Measurements from ENCODE around the gene KCNJ9.
"Not testable (repeated sequence)": the region's sequence is repeated elsewhere in the genome, so short reads cannot be mapped to it uniquely, and the experiment has no call there.

The KCNJ9 gene

GRCh38 chr1:160125746-160126145, 44.4 kb downstream of the KCNJ9 start:
- no peak overlapping the region for H3K14ac ChIP-seq (ENCODE audit: low read length)

GRCh38 chr1:160126342-160126741, 45.0 kb downstream of the KCNJ9 start:
- not testable (repeated sequence) for H3K9ac ChIP-seq (ENCODE audit: low read length); H3K27ac ChIP-seq (ENCODE audit: low read depth, low read length); H3K27me3 ChIP-seq (ENCODE audit: insufficient read depth, low read length); H3K36me3 ChIP-seq (ENCODE audit: control insufficient read depth in 1 of 2, insufficient read depth in 2 of 2, low read length in 2 of 2); H4K8ac ChIP-seq (ENCODE audit: low read depth, low read length); H3K18ac ChIP-seq (ENCODE audit: low read length); H3K79me1 ChIP-seq (ENCODE audit: low read length); H2BK120ac ChIP-seq (ENCODE audit: insufficient read depth, low read length, poor library complexity); H2BK5ac ChIP-seq (ENCODE audit: low read depth, low read length, poor library complexity); H3K14ac ChIP-seq (ENCODE audit: low read length); H3K9me3 ChIP-seq (ENCODE audit: insufficient read depth, low read depth, low read length); H4K12ac ChIP-seq (ENCODE audit: low read depth, low read length); H3K23ac ChIP-seq (ENCODE audit: low read length); H2BK12ac ChIP-seq (ENCODE audit: low read length); H3K4me3 ChIP-seq (ENCODE audit: low read depth, low read length); H3K79me2 ChIP-seq (ENCODE audit: control insufficient read depth, insufficient read depth, low read length, poor library complexity); H4K91ac ChIP-seq (ENCODE audit: low read depth, low read length); H2AK5ac ChIP-seq (ENCODE audit: low read length); H3K4me2 ChIP-seq (ENCODE audit: low read length); H3K4ac ChIP-seq (ENCODE audit: low read depth, low read length); H2AFZ ChIP-seq (ENCODE audit: insufficient read depth, low read length, poor library complexity)
- peak in 1 of 2 donors; percentile 37 for DNase-seq
- H3K4me1 ChIP-seq (ENCODE audit: control insufficient read depth in 1 of 2, insufficient read depth in 2 of 2, low read length in 2 of 2) = peaks cover 5 to 10% of the 10 kb centered on the region in 2 experiments
- WGBS (ENCODE audit: extremely low coverage, insufficient coverage, insufficient read length) = no CpG with 5 or more reads among the region's 4 CpGs

More at GRCh38 chr1:160125746-160126145, 44.4 kb downstream of the KCNJ9 start:
- no peaks in the 10 kb centered on the region for H3K27me3 ChIP-seq (ENCODE audit: insufficient read depth, low read length)
- H3K18ac ChIP-seq (ENCODE audit: low read length) = no peak overlapping the region
- H3K27ac ChIP-seq (ENCODE audit: low read depth, low read length) = no peak overlapping the region
- no peak overlapping the region for H2BK120ac ChIP-seq (ENCODE audit: insufficient read depth, low read length, poor library complexity)
- no peaks in the 10 kb centered on the region for H3K79me2 ChIP-seq (ENCODE audit: control insufficient read depth, insufficient read depth, low read length, poor library complexity)
- no peak overlapping the region for H3K4ac ChIP-seq (ENCODE audit: low read depth, low read length)
- WGBS (ENCODE audit: extremely low coverage, insufficient coverage, insufficient read length) = no CpG with 5 or more reads among the region's 1 CpG
- H4K8ac ChIP-seq (ENCODE audit: low read depth, low read length) = no peak overlapping the region
- H3K9me3 ChIP-seq (ENCODE audit: insufficient read depth, low read depth, low read length) = no peaks in the 10 kb centered on the region
- H3K23ac ChIP-seq (ENCODE audit: low read length) = no peak overlapping the region
- H2BK12ac ChIP-seq (ENCODE audit: low read length) = no peak overlapping the region
- DNase-seq = no peak
- H3K4me2 ChIP-seq (ENCODE audit: low read length) = no peak overlapping the region
- H2BK5ac ChIP-seq (ENCODE audit: low read depth, low read length, poor library complexity) = no peak overlapping the region
- H3K79me1 ChIP-seq (ENCODE audit: low read length) = no peaks in the 10 kb centered on the region
- H4K12ac ChIP-seq (ENCODE audit: low read depth, low read length) = no peak overlapping the region
- no peak overlapping the region for H2AFZ ChIP-seq (ENCODE audit: insufficient read depth, low read length, poor library complexity)
- H2AK5ac ChIP-seq (ENCODE audit: low read length) = no peak overlapping the region
- no peak overlapping the region for H4K91ac ChIP-seq (ENCODE audit: low read depth, low read length)
- H3K9ac ChIP-seq (ENCODE audit: low read length) = no peak overlapping the region
- H3K4me1 ChIP-seq (ENCODE audit: control insufficient read depth in 1 of 2, insufficient read depth in 2 of 2, low read length in 2 of 2) = peaks cover 5 to 10% of the 10 kb centered on the region in 2 experiments
- H3K36me3 ChIP-seq (ENCODE audit: control insufficient read depth in 1 of 2, insufficient read depth in 2 of 2, low read length in 2 of 2) = no peaks in the 10 kb centered on the region
- H3K4me3 ChIP-seq (ENCODE audit: low read depth, low read length) = no peak overlapping the region

- Histone ChIP-seq H3K23ac (ENCODE audit: low read length) (no peak overlapping the region), H2AFZ (ENCODE audit: insufficient read depth, low read length, poor library complexity) (no peak overlapping the region), H2BK12ac (ENCODE audit: low read length) (no peak overlapping the region), H3K4me3 (ENCODE audit: low read depth, low read length) (no peak overlapping the region), H4K12ac (ENCODE audit: low read depth, low read length) (no peak overlapping the region), H3K9ac (ENCODE audit: low read length) (peak overlapping the region; percentile 43), H4K8ac (ENCODE audit: low read depth, low read length) (no peak overlapping the region), H3K9me3 (ENCODE audit: insufficient read depth, low read depth, low read length) (no peaks in the 10 kb centered on the region), H2BK120ac (ENCODE audit: insufficient read depth, low read length, poor library complexity) (no peak overlapping the region), H3K14ac (ENCODE audit: low read length) (no peak overlapping the region), H3K4ac (ENCODE audit: low read depth, low read length) (no peak overlapping the region), H3K79me2 (ENCODE audit: control insufficient read depth, insufficient read depth, low read length, poor library complexity) (no peaks in the 10 kb centered on the region), H3K36me3 (ENCODE audit: control insufficient read depth in 1 of 2, insufficient read depth in 2 of 2, low read length in 2 of 2) (no peaks in the 10 kb centered on the region), H3K79me1 (ENCODE audit: low read length) (no peaks in the 10 kb centered on the region), H3K4me2 (ENCODE audit: low read length) (no peak overlapping the region), H4K91ac (ENCODE audit: low read depth, low read length) (no peak overlapping the region), H3K18ac (ENCODE audit: low read length) (no peak overlapping the region), H2AK5ac (ENCODE audit: low read length) (no peak overlapping the region), H3K27me3 (ENCODE audit: insufficient read depth, low read length) (no peaks in the 10 kb centered on the region), H3K27ac (ENCODE audit: low read depth, low read length) (no peak overlapping the region), H3K4me1 (ENCODE audit: control insufficient read depth in 1 of 2, insufficient read depth in 2 of 2, low read length in 2 of 2) (peaks cover 5 to 10% of the 10 kb centered on the region in 2 experiments), H2BK5ac (ENCODE audit: low read depth, low read length, poor library complexity) (no peak overlapping the region)
- no CpG with 5 or more reads among the region's 9 CpGs for WGBS (ENCODE audit: extremely low coverage, insufficient coverage, insufficient read length)
- no peak for DNase-seq
Observed at GRCh38 chr1:160127381-160127780, 46.0 kb downstream of the KCNJ9 start.

GRCh38 chr1:160127865-160128523, 46.7 kb downstream of the KCNJ9 start:
- Histone ChIP-seq H3K4me2 (ENCODE audit: low read length) (no peak overlapping the region), H3K27ac (ENCODE audit: low read depth, low read length) (no peak overlapping the region), H3K9me3 (ENCODE audit: insufficient read depth, low read depth, low read length) (no peaks in the 10 kb centered on the region), H3K4ac (ENCODE audit: low read depth, low read length) (no peak overlapping the region), H3K79me2 (ENCODE audit: control insufficient read depth, insufficient read depth, low read length, poor library complexity) (no peaks in the 10 kb centered on the region), H3K79me1 (ENCODE audit: low read length) (no peaks in the 10 kb centered on the region), H3K18ac (ENCODE audit: low read length) (no peak overlapping the region), H2BK120ac (ENCODE audit: insufficient read depth, low read length, poor library complexity) (no peak overlapping the region), H2AK5ac (ENCODE audit: low read length) (no peak overlapping the region), H3K14ac (ENCODE audit: low read length) (no peak overlapping the region), H3K9ac (ENCODE audit: low read length) (no peak overlapping the region), H2BK5ac (ENCODE audit: low read depth, low read length, poor library complexity) (no peak overlapping the region), H3K27me3 (ENCODE audit: insufficient read depth, low read length) (no peaks in the 10 kb centered on the region), H3K23ac (ENCODE audit: low read length) (no peak overlapping the region), H3K4me1 (ENCODE audit: control insufficient read depth in 1 of 2, insufficient read depth in 2 of 2, low read length in 2 of 2) (peaks cover 5 to 10% of the 10 kb centered on the region in 2 experiments), H2AFZ (ENCODE audit: insufficient read depth, low read length, poor library complexity) (no peak overlapping the region), H3K4me3 (ENCODE audit: low read depth, low read length) (no peak overlapping the region), H4K12ac (ENCODE audit: low read depth, low read length) (no peak overlapping the region), H2BK12ac (ENCODE audit: low read length) (no peak overlapping the region), H3K36me3 (ENCODE audit: control insufficient read depth in 1 of 2, insufficient read depth in 2 of 2, low read length in 2 of 2) (no peaks in the 10 kb centered on the region), H4K8ac (ENCODE audit: low read depth, low read length) (no peak overlapping the region), H4K91ac (ENCODE audit: low read depth, low read length) (no peak overlapping the region)
- DNase-seq = peak in 1 of 2 donors; percentile 43
- no CpG with 5 or more reads among the region's 7 CpGs for WGBS (ENCODE audit: extremely low coverage, insufficient coverage, insufficient read length)

Data from trophoblast cell (in vitro differentiated cells and primary cell).